ENCODE measurements around the gene OS9. TPM values are rescaled to one million over a fixed set of nuclear protein-coding genes. Genes with fewer than 3 reads are reported as not detected.

The OS9 gene
- total RNA-seq, 1 donor from 2014 or later: 263 TPM

GRCh38 chr12:57764662-57765002 is 70.7 kb downstream of the OS9 start:
- Histone ChIP-seq H3K36me3 (peaks cover 13% of the 10 kb centered on the region), H3K27me3 (peaks cover 46% of the 10 kb centered on the region), H3K27ac (no peak overlapping the region), H3K4me1 (peaks cover 27% of the 10 kb centered on the region), H3K9me3 (no peaks in the 10 kb centered on the region), H3K4me3 (peak overlapping the region; percentile 54)
- intact Hi-C loops (cut with DNase I): no loop called here
- ATAC-seq: peak; percentile 59
- peak; percentile 72 for DNase-seq
- no peak for TF ChIP-seq CTCF (IDR thresholded peaks at IDR 0.05)

GRCh38 chr12:57765003-57765697 is 71.2 kb downstream of the OS9 start:
- TF ChIP-seq CTCF (IDR thresholded peaks at IDR 0.05): peak; percentile 36
- ATAC-seq (peak; percentile 64), DNase-seq (peak; percentile 79)
- Histone ChIP-seq H3K4me3 (peak overlapping the region; percentile 54), H3K4me1 (peaks cover 27% of the 10 kb centered on the region), H3K9me3 (no peaks in the 10 kb centered on the region), H3K27ac (no peak overlapping the region), H3K27me3 (peaks cover 46% of the 10 kb centered on the region), H3K36me3 (peaks cover 16% of the 10 kb centered on the region)
- intact Hi-C loops (cut with DNase I): no loop called here

GRCh38 chr12:57765698-57766463 is 71.9 kb downstream of the OS9 start:
- no peak for TF ChIP-seq CTCF (IDR thresholded peaks at IDR 0.05)
- Histone ChIP-seq H3K27me3 (peaks cover 46% of the 10 kb centered on the region), H3K4me1 (peaks cover 31% of the 10 kb centered on the region), H3K27ac (no peak overlapping the region), H3K36me3 (peaks cover 24% of the 10 kb centered on the region), H3K9me3 (no peaks in the 10 kb centered on the region), H3K4me3 (peak overlapping the region; percentile 54)
- intact Hi-C loops (cut with DNase I): no loop called here
- ATAC-seq: peak; percentile 21
- no peak for DNase-seq

- no peak for TF ChIP-seq CTCF (IDR thresholded peaks at IDR 0.05)
- DNase-seq (peak; percentile 77), ATAC-seq (peak; percentile 21)
- intact Hi-C loops (cut with DNase I): no loop called here
- Histone ChIP-seq H3K27me3 (peaks cover 46% of the 10 kb centered on the region), H3K36me3 (peaks cover 24% of the 10 kb centered on the region), H3K4me1 (peaks cover 37% of the 10 kb centered on the region), H3K27ac (no peak within 1 kb of the TSS), H3K4me3 (peak within 1 kb of the TSS; percentile 54), H3K9me3 (no peaks in the 10 kb centered on the region)
Observed at GRCh38 chr12:57766464-57767304, 72.8 kb downstream of the OS9 start, which contains the start of gene CYP27B1. TSS of gene CYP27B1 (minus strand) at chr12:57767078. CDS start at chr12:57767041, 37 bp downstream.

- H3K27me3 ChIP-seq: peaks cover 44% of the 10 kb centered on the region
- H3K4me3 ChIP-seq: no peak overlapping the region
- H3K36me3 ChIP-seq: peaks cover 24% of the 10 kb centered on the region
- intact Hi-C loops (cut with DNase I): no loop called here
- no peak overlapping the region for H3K27ac ChIP-seq
- no peak for ATAC-seq
- TF ChIP-seq CTCF (IDR thresholded peaks at IDR 0.05): no peak
- DNase-seq: no peak
- peaks cover 37% of the 10 kb centered on the region for H3K4me1 ChIP-seq
- no peaks in the 10 kb centered on the region for H3K9me3 ChIP-seq
Observed at GRCh38 chr12:57767305-57767698, 73.4 kb downstream of the OS9 start.
